HG03457 (cell line): Measurements from ENCODE around the gene MTHFD1L.
A peak's percentile ranks its signal among the peaks of the same experiment; 100 is the strongest.
"Not testable (repeated sequence)": the region's sequence is repeated elsewhere in the genome, so short reads cannot be mapped to it uniquely, and the experiment has no call there.

Source experiments
- ATAC-seq: cut with Tn5 transposase; IDR thresholded peaks from one replicate; pipeline ENCODE4 v1.9.1; 2021; ENCODE audit warnings: moderate number of reproducible peaks; ENCODE audit not compliant: unreplicated experiment

MTHFD1L gene

DNA sequence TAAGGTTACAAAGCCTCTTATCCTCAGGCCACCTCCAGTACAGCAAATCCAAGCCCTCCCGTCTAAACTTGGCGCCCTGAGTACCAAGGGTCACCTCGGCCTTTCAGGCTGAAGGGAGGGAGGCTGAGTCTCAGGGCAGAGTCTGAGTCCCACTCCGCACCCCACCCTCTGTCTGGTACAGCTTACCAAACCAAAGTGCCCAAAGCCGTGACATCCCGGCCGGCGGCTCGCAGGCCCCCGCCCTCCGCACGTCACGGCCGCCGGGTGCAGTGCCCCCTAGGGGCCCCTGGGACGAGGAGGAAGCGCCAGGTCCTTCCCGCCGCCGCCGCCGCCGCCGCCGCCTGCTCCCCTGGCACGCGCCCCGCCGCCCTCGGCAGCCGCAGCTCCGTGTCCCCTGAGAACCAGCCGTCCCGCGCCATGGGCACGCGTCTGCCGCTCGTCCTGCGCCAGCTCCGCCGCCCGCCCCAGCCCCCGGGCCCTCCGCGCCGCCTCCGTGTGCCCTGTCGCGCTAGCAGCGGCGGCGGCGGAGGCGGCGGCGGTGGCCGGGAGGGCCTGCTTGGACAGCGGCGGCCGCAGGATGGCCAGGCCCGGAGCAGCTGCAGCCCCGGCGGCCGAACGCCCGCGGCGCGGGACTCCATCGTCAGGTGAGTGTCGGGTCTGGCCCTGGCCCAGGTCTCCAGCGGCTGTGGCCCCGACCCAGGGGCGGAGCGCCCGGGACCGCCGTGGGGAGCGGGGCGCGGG, at the start of gene MTHFD1L:
Gene MTHFD1L (plus strand): TSS at position 297 of the 741 bp plus-strand sequence. CDS start 121 bp downstream, at position 418.
- ATAC-seq = peak; percentile 64

DNA sequence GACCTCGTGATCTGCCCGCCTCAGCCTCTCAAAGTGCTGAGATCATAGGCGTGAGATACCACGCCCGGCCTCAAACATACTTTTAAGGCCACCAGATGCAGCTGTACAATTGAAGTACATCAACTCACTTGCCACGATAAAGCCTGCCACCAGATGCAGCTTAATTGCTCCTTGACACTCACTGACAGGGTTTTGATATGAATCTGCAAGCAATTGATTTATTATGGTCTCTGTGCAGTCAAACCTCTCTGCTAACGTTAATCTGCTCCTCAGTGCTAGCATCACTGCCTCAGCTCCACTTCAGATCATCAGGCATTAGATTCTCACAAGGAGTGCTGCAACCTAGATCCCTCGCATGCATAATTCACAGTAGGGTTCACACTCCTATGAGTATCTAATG, 48.9 kb upstream of the MTHFD1L start:
- not testable (repeated sequence) for ATAC-seq

DNA sequence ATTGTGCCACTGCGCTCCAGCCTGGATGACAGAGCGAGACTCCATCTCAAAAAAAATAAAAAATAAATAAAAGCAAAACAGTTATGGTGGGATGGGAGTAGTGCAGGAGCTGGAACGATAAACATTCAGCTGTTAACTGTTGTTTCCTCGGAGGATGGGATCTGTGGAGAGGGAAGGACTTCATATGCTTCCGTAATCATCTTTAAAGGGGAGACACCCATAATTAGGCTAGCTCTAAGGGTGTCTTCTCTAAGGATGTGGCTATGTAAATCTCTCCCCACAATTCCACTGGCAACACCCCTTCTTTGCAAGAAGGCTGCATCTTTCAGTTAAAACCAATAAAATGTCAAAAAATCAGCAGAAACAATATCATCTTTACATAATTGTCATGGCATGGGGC, 42.6 kb upstream of the MTHFD1L start:
- no peak for ATAC-seq

DNA sequence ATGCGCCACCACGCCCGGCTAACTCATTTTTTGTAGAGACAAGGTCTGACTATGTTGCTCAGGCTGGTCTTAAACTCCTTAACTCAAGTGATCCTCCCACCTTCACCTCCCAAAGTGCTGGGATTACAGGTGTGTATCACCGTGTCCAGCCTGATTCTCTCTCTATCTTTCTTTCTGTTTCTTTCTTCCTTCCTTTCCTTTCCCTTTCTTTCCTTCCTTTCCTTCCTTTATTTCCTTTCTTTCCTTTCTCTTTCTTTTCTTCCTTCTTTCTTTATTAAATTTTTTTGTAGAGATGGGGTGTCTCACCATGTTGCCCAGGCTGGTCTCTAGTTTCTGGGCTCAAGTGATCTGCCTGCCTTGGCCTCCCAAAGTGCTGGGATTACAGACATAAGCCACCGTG, 38.7 kb upstream of the MTHFD1L start:
- no peak for ATAC-seq

DNA sequence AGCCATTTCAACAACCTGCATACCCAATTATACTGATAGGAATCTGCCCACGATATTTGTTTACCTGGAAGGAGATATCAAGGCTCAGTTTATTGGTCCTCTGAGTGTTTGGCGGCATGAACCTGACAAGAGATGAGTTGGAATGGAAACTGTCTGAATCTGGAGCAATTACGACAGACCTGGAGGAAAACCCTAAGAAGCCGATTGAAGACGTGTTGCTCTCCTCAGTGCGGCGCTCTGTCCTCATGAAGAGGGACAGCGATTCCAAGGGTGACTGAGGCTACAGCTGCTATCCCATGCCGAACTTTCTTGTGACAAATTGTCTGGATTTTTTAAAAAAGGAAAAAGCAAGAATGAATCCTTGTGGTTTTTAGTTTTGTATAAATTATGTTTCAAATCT, 37.4 kb upstream of the MTHFD1L start:
- not testable (repeated sequence) for ATAC-seq

DNA sequence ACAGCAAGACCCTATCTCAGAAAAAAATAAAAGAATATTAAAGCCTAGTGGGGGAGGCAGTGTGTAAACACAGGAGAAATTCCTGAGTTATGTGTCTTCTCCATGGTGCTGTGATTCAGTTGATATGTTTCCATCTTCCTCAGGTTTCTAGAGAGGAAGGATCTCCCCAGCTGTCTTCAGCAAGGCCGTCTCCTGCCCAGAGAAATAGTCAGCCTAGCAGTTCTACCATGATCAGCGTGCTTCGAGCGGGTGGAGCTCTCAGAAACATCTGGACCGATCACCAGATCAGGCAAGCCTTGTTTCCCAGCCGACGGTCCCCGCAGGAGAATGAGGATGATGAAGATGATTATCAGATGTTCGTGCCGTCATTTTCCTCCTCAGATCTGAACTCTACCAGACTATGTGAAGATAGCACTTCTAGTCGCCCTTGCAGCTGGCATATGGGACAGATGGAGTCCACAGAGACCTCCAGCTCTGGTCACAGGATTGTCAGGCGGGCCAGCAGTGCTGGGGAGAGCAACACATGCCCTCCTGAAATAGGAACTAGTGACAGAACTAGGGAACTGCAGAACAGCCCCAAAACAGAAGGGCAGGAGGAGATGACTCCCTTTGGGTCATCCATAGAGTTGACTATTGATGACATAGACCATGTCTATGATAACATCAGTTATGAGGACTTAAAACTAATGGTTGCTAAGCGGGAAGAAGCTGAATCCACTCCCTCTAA, 34.9 kb upstream of the MTHFD1L start:
- no peak for ATAC-seq

DNA sequence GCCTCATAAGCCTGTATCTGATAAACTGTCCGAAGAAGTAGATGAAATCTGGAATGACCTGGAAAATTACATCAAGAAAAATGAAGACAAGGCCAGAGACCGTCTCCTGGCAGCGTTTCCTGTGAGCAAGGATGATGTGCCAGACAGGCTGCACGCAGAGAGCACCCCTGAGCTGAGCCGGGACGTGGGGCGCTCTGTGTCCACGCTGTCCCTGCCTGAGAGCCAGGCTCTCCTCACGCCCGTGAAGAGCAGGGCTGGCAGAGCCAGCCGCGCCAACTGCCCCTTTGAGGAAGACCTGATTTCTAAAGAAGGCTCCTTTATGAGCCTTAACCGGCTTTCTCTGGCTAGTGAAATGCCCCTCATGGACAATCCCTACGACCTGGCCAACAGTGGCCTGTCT, 33.9 kb upstream of the MTHFD1L start:
- no peak for ATAC-seq

DNA sequence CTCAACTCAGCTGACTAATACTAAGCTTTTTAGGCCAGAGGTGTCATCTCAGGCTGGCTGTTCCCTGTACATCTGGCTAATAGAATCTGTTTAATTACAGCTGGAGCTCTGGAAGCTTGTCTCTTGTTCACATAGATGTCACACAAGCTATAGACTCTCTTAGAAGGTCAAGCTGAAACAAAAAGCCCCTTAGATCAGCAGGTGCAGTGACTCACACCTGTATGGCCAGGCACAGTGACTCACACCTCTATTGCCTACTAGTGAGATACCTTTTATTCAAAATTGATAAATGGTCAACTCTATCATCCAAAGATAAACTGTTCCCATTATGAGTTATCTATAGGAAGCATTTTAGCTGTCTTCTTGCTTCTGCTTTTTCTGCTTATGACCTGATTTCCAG, 29.9 kb upstream of the MTHFD1L start:
- no peak for ATAC-seq

DNA sequence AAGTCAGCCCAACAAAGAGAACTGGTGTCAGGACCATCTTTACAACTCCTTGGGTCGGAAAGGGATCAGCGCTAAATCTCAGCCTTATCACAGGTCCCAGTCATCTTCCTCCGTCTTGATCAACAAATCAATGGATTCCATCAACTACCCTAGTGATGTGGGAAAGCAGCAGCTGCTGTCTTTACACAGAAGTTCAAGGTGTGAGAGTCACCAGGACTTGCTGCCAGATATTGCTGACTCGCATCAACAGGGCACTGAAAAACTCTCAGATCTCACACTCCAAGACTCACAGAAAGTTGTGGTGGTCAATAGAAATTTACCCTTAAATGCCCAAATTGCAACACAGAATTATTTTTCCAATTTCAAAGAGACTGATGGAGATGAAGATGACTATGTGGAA, 25.3 kb upstream of the MTHFD1L start:
- no peak for ATAC-seq

DNA sequence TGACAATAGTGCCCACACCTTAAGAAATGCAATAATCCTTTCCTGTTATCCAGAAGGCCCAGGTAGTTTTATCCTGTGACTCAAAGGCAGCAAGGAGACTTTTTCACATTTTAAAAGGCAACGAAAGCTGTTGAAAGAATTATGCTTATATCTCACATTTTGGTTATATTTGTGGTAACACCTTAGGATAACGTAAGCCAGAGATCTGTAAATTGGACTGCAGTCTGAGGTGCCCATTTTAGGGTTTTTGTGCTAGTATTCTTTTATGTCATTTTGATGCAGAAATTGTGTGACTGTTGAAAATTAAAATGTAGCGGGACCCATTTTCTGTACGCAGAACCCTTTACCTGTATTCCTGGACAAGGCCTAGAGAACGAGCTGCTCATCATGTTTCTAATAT, 24.3 kb upstream of the MTHFD1L start:
- no peak for ATAC-seq

DNA sequence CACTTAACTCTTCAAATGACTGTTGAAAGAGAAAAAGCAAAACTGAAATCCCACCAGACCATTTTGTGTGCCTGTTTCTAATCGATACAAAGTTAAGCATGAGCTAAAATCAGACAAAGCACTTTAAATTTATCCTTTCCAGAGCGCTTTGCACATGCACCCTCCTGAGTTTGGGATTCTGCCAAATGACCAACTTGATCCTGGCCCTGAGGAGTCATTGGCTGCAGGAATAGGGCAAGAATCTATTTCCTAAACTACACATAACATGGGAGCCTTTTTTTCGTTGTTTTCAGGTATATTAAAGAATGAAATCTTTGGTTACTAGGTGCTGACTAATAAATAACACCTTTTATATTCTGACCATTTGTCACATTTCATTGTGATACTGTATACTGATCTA, 23.8 kb upstream of the MTHFD1L start:
- ATAC-seq = no peak

DNA sequence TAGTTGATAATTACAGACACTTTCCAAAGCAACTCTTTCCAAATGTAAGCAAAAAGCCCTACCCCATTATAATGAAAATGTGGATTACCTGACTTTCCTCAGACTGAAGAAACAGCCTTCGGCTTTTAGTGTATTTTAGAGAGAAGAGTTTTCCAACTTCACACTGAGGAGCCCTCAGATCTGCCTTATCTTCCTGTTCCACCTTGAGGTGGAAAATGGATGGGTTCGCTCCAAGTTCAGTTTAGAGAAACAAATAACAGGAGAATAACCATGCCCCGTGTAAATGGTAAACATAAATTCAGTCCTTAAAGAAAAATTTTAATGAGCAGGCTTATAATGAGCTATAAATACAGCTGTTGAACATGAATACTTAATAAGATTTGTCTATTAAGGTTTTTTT, 21.1 kb upstream of the MTHFD1L start:
- no peak for ATAC-seq

DNA sequence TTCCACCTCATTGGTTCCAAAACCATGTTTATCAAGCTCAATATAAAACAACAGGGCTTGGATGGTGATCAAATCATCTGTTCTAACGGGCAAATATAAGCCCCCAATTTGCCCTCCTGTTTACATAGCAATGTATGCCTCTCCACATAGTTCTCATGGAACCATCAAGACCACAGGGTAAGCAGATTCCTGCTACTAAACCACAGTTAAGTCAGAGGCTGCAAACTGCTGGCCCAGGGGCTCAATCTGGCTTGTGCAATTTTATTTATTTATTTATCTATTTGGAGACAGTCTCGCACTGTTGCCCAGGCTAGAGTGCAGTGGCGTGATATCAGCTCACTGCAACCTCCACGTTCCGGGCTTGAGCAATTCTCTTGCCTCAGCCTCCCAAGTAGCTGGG, 18.9 kb upstream of the MTHFD1L start:
- no peak for ATAC-seq

DNA sequence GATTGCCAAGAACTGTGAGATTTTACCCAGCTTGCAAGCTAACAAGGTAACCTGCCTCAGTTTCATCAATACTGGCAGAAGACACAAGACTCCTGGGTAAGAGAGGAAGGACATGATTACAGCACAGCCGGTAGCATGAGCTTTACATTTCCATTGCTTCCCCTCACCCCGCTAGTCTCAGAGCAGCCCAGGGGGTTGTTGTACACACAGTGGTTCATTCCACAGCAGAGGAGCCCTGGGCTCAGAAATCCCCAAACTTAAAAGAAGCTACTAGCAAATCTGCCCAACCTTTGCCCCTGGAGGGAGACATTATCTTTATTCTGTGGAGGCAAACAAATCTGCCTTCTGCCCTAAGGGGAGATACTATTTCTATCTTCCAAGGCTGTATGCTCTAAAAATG, 17.1 kb upstream of the MTHFD1L start:
- no peak for ATAC-seq

DNA sequence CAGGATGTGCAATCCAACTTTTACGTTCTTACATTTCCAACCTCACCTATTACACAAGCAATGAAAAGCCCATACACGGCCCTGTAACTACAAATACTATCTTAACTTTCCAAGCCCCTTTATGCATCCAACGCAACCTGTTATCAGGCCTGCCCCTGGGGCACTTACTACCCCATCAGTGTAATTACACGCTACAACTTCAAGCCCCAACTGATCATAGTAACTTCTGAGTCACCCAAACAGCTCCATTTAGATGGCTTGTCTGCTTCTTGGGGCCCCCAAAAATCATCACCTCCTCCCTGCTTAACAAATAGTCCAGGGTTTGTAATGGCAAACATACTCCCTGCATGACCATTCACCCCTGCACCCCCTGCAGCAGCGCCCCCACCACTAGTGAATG, 11.1 kb upstream of the MTHFD1L start:
- ATAC-seq = not testable (repeated sequence)

DNA sequence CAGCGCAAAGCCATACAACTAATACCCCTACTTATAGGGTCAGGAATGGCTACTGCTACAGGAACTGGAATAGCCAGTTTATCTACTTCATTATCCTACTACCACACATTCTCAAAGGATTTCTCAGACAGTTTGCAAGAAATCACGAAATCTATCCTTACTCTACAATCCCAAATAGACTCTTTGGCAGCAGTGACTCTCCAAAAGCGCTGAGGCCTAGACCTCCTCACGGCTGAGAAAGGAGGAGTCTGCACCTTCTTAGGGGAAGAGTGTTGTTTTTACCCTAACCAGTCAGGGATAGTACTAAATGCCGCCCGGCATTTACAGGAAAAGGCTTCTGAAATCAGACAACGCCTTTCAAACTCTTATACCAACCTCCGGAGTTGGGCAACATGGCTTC, 10.3 kb upstream of the MTHFD1L start:
- not testable (repeated sequence) for ATAC-seq

DNA sequence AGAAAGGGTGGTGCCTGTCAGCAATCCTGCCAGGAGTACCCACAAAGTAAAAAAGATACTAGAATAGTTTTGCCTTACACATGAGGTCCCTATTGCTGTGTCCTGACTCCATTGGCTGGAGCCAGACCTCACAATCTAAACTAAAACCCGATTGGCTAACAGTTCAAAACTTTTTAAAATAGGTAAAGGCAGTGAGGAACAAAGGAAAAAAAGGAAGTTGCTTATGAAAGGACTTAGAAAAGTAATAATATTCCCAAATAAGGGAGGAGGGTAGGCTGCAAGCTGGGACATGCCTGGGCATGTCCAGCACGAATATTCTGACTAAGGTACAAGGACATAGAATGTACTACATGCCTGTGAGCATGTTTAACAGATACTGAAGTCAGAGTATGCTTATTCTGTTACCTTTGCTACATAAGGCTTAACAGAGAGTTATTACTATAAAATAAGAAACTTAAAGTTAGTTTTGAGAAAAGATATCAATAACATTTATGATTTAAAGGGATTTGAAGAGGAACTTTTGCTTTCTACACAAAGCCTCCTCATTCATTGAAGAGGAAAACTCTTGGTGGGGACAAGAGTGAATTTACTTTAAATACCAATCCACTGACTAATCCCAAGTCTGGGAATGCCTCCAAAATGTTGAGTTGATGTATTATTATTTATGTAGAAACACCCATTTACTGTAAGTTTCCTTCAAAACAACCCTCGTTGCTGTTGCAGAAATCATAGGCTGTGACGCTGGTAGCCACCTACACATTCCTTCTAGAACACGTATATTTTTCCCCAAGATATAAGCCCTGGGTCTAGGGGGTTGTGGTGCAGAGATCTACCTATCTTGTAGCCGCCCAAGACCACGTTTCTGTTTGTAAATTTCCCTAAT, 8.2 kb upstream of the MTHFD1L start:
- no peak for ATAC-seq

DNA sequence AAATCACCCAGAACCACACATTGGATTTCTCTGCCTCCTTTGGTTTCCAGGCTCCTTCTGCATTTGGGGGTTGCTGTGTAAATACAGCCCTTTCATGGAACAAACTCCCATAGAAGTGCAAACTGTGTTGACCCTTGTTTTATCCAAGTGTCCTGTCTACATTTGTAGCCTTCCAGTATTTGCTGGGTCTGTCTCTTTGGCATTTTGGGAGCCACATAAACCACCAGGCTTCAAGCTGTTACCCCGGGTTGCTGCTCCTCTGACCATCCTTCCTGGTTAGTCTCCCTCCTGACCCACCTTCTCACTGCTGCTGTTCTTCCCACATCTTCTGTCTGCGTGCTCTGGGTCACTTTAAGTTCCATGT, 7.6 kb upstream of the MTHFD1L start:
- no peak for ATAC-seq

DNA sequence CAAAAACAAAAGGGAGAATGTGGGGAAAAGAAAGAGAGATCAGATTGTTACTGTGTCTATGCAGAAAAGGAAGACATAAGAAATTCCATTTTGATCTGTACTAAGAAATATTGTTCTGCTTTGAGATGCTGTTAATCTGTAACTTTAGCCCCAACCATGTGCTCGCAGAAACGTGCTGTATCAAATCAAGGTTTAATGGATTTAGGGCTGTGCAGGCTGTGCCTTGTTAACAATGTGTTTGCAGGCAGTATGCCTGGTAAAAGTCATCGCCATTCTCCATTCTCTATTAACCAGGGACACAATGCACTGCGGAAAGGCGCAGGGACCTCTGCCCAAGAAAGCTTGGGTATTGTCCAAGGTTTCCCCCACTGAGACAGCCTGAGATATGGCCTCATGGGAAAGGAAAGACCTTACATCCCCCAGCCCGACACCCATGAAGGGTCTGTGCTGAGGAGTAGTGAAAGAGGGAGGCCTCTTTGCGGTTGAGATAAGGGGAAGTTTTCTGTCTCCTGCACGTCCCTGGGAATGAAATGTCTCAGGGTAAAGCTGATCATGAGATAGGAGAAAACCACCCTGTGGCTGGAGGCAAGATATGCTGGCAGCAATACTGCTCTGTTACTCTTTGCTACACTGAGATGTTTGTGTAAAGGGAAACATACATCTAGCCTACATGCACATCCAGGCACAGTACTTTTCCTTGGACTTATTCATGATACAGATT, 3.9 kb upstream of the MTHFD1L start:
- ATAC-seq = not testable (repeated sequence)

DNA sequence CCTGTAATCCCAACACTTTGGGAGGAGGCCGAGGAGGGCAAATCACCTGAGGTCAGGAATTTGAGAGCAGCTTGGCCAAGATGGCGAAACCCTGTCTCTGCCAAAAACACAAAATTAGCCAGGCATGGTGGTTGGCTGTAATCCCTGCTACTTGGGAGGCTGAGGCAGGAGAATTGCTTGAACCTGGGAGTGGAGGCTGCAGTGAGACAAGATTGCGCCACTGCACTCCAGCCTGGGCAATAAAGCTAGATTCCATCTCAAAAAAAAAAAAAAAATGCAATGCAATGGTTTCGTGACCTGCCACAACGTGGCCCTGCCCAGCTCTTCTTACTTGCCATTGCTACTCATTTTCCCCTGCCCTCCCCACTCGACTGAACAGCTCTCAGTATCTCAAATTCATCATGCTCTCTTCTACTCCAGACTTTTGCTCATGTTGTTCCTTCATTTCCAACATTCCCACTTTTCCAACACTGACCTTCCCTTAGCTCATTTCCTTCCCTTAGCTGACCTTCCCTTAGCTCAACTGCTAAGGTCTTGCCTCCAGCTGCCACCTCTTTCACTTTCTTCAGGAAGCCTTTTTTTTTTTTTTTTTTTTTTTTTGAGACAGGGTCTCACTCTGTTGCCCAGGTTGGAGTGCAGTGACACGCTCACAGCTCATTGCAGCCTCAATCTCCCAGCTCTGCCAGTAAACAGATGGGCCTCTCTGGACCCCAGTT, 2.1 kb upstream of the MTHFD1L start:
- ATAC-seq = no peak
